HepG2 (cell line): ENCODE measurements around the gene CDKN2AIP. TPM values are rescaled to one million over a fixed set of nuclear protein-coding genes. Genes with fewer than 3 reads are reported as not detected.

Experiments
- CBFB ChIP-seq: sonication (generic); formaldehyde crosslinking; IDR thresholded peaks from 2 replicates; pipeline ENCODE4 v1.4.0; 2020; ENCODE audit warnings: missing genetic modification reagents
- CCAR2 ChIP-seq: fragments of 200-400 bp; formaldehyde crosslinking; optimal IDR thresholded peaks from 2 replicates; pipeline ENCODE3; 2018; ENCODE audit warnings: low read depth, mild to moderate bottlenecking, low read length, moderate library complexity
- MXI1 ChIP-seq: IDR thresholded peaks from 3 replicates; pipeline ENCODE4 v1.6.1; 2012; ENCODE audit warnings: low read depth, low read length, inconsistent platforms, borderline replicate concordance
- NCOA2 ChIP-seq: sonication (generic); formaldehyde crosslinking; IDR thresholded peaks from 2 replicates; pipeline ENCODE4 v1.8.0; 2022; ENCODE audit warnings: inconsistent platforms
- SMAD3 ChIP-seq: sonication (generic); formaldehyde crosslinking; IDR thresholded peaks from 2 replicates; pipeline ENCODE4 v1.4.0; 2020; ENCODE audit warnings: missing genetic modification reagents
- SMYD3 ChIP-seq: sonication (generic); formaldehyde crosslinking; IDR thresholded peaks from 2 replicates; pipeline ENCODE4 v1.8.1; 2023; ENCODE audit warnings: mild to moderate bottlenecking, missing genetic modification reagents
- U2AF1 ChIP-seq: fragments of 200-400 bp; formaldehyde crosslinking; optimal IDR thresholded peaks from 2 replicates; pipeline ENCODE3; 2017; ENCODE audit warnings: mild to moderate bottlenecking, low read depth, low read length
- ZBTB1 ChIP-seq: sonication (generic); formaldehyde crosslinking; IDR thresholded peaks from 2 replicates; pipeline ENCODE4 v1.4.0; 2020; ENCODE audit warnings: missing genetic modification reagents, borderline replicate concordance
- ZNF263 ChIP-seq: sonication (generic); formaldehyde crosslinking; IDR thresholded peaks from 2 replicates; pipeline ENCODE4 v1.4.0; 2020; ENCODE audit warnings: missing genetic modification reagents
- ZNF331 ChIP-seq: sonication (generic); formaldehyde crosslinking; IDR thresholded peaks from 2 replicates; pipeline ENCODE4 v1.4.0; 2020; ENCODE audit warnings: missing genetic modification reagents
- ZNF589 ChIP-seq: sonication (generic); formaldehyde crosslinking; conservative IDR thresholded peaks from 2 replicates; pipeline ENCODE4 v1.8.0; 2022; ENCODE audit warnings: mild to moderate bottlenecking, moderate library complexity, missing genetic modification reagents
- ZNF773 ChIP-seq: sonication (generic); formaldehyde crosslinking; IDR thresholded peaks from 2 replicates; pipeline ENCODE4 v1.4.0; 2020; ENCODE audit warnings: missing genetic modification reagents, borderline replicate concordance
- ZNF891 ChIP-seq: sonication (generic); formaldehyde crosslinking; IDR thresholded peaks from 2 replicates; pipeline ENCODE4 v1.5.0; 2020; ENCODE audit warnings: mild to moderate bottlenecking, missing genetic modification reagents
- polyA plus RNA-seq, 8 experiments: library from polyadenylated mRNA; depleted of rRNA in 3 of 8; stranded (reverse) in 7 of 8; unstranded in 1 of 8; fragments of >200 nt; fragmentation: Illumina TruSeq in 4 of 8; extraction: Trizol in 4 of 8; gene quantifications; 2 replicates each; pipeline versions ENCODE4 v1.2.1 to v1.2.3, GENCODE V29; 2011 to 2016; ENCODE audit warnings: low read depth in 4 of 8, missing spikeins in 1 of 8, mixed read lengths in 1 of 8; ENCODE audit not compliant: insufficient read depth in 1 of 8
- total RNA-seq, 5 experiments: library from RNA; depleted of rRNA; stranded (reverse); fragments of >200 nt; fragmentation: Illumina TruSeq; extraction: Trizol; gene quantifications; 2 replicates each; pipeline ENCODE4 v1.2.3, GENCODE V29; 2016; ENCODE audit warnings: low read depth in 1 of 5
- TF ChIP-seq, protein P1 (sequence below): sonication (generic); formaldehyde crosslinking; IDR thresholded peaks from 2 replicates; pipeline ENCODE4 v1.4.0; 2020; ENCODE audit warnings: missing genetic modification reagents, borderline replicate concordance
- TF ChIP-seq, protein P2 (sequence below): sonication (generic); formaldehyde crosslinking; IDR thresholded peaks from 2 replicates; pipeline ENCODE4 v1.8.0; 2023; ENCODE audit warnings: mild to moderate bottlenecking, missing genetic modification reagents
- TF ChIP-seq, protein P3 (sequence below): sonication (generic); formaldehyde crosslinking; IDR thresholded peaks from 2 replicates; pipeline ENCODE4 v1.5.1; 2020; ENCODE audit warnings: mild to moderate bottlenecking, missing genetic modification reagents, borderline replicate concordance
- TF ChIP-seq, protein P4 (sequence below): sonication (generic); formaldehyde crosslinking; conservative IDR thresholded peaks from 2 replicates; pipeline ENCODE4 v1.8.1; 2023; ENCODE audit warnings: missing genetic modification reagents
- TF ChIP-seq, protein P5 (sequence below): IDR thresholded peaks from 2 replicates; pipeline ENCODE4 v1.6.1; 2012; ENCODE audit warnings: low read depth, low read length, improper control_type of control experiment

The CDKN2AIP gene
- total and polyA plus RNA-seq, 2 of the 13 experiments (the other 11 are each of a cell fraction or from before 2014, with no cell fraction given): 17.0 to 18.7 TPM

DNA sequence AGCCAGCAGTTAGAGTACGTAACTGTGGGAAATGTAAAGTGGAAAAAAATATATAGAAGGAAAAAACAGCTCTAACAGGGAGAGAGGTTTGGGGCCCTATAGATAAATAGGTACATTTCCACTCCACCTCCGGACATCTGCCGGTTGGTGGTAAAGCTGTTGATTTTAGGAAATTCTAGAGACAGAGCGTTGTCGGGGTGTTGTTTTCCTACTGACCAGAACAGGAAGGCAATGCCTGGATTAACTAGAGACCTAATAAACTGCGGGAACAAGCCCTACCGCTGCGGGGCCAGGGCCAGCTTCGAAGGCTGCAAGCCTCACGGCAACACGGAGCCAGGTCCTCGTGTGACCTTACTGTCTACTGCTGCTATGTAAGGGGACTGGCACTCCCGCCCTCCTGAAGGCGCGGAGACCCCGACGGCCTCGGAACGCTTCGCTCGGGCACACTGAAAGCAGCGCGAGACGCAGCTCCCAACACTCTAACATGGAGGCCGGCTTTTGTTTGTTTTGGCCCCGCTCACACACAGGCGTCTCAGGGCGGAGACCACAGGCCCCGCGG is 702 bp upstream of the CDKN2AIP start (continued):
- TF ChIP-seq, protein P1, sequence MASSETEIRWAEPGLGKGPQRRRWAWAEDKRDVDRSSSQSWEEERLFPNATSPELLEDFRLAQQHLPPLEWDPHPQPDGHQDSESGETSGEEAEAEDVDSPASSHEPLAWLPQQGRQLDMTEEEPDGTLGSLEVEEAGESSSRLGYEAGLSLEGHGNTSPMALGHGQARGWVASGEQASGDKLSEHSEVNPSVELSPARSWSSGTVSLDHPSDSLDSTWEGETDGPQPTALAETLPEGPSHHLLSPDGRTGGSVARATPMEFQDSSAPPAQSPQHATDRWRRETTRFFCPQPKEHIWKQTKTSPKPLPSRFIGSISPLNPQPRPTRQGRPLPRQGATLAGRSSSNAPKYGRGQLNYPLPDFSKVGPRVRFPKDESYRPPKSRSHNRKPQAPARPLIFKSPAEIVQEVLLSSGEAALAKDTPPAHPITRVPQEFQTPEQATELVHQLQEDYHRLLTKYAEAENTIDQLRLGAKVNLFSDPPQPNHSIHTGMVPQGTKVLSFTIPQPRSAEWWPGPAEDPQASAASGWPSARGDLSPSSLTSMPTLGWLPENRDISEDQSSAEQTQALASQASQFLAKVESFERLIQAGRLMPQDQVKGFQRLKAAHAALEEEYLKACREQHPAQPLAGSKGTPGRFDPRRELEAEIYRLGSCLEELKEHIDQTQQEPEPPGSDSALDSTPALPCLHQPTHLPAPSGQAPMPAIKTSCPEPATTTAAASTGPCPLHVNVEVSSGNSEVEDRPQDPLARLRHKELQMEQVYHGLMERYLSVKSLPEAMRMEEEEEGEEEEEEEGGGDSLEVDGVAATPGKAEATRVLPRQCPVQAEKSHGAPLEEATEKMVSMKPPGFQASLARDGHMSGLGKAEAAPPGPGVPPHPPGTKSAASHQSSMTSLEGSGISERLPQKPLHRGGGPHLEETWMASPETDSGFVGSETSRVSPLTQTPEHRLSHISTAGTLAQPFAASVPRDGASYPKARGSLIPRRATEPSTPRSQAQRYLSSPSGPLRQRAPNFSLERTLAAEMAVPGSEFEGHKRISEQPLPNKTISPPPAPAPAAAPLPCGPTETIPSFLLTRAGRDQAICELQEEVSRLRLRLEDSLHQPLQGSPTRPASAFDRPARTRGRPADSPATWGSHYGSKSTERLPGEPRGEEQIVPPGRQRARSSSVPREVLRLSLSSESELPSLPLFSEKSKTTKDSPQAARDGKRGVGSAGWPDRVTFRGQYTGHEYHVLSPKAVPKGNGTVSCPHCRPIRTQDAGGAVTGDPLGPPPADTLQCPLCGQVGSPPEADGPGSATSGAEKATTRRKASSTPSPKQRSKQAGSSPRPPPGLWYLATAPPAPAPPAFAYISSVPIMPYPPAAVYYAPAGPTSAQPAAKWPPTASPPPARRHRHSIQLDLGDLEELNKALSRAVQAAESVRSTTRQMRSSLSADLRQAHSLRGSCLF (CRISPR knock-in tag): 0 out of 2 replicates have a peak, but pooled peaks have one; percentile 56
- TF ChIP-seq CBFB (CRISPR knock-in tag) (no peak; the same call in 1 of the 2 replicates), CCAR2 (peak; percentile 15), ZNF891 (peak; percentile 86), ZNF589 (CRISPR knock-in tag) (no peak), SMYD3 (CRISPR knock-in tag) (0 out of 2 replicates have a peak, but pooled peaks have one; percentile 18), ZNF773 (peak; percentile 72; the same call in 1 of the 2 replicates), MXI1 (peak; percentile 30; the same call in 1 of the 3 replicates), ZNF331 (CRISPR knock-in tag) (peak; percentile 46), SMAD3 (CRISPR knock-in tag) (peak; percentile 56; the same call in 1 of the 2 replicates), ZBTB1 (CRISPR knock-in tag) (peak; percentile 60; the same call in 1 of the 2 replicates), U2AF1 (no peak), NCOA2 (peak; percentile 71), ZNF263 (CRISPR knock-in tag) (peak; percentile 62)
- TF ChIP-seq, protein P2, sequence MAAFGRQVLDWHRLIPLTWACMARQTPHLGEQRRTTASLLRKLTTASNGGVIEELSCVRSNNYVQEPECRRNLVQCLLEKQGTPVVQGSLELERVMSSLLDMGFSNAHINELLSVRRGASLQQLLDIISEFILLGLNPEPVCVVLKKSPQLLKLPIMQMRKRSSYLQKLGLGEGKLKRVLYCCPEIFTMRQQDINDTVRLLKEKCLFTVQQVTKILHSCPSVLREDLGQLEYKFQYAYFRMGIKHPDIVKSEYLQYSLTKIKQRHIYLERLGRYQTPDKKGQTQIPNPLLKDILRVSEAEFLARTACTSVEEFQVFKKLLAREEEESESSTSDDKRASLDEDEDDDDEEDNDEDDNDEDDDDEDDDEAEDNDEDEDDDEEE: peak; percentile 36; the same call in 1 of the 2 replicates
- TF ChIP-seq, protein P3, sequence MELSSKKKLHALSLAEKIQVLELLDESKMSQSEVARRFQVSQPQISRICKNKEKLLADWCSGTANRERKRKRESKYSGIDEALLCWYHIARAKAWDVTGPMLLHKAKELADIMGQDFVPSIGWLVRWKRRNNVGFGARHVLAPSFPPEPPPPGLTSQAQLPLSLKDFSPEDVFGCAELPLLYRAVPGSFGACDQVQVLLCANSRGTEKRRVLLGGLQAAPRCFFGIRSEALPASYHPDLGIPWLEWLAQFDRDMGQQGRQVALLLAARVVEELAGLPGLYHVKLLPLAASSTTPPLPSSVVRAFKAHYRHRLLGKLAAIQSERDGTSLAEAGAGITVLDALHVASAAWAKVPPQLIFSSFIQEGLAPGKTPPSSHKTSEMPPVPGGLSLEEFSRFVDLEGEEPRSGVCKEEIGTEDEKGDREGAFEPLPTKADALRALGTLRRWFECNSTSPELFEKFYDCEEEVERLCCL: no peak
- TF ChIP-seq, protein P4, sequence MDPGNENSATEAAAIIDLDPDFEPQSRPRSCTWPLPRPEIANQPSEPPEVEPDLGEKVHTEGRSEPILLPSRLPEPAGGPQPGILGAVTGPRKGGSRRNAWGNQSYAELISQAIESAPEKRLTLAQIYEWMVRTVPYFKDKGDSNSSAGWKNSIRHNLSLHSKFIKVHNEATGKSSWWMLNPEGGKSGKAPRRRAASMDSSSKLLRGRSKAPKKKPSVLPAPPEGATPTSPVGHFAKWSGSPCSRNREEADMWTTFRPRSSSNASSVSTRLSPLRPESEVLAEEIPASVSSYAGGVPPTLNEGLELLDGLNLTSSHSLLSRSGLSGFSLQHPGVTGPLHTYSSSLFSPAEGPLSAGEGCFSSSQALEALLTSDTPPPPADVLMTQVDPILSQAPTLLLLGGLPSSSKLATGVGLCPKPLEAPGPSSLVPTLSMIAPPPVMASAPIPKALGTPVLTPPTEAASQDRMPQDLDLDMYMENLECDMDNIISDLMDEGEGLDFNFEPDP (CRISPR knock-in tag): 0 out of 2 replicates have a peak, but pooled peaks have one; percentile 73
- TF ChIP-seq, protein P5, sequence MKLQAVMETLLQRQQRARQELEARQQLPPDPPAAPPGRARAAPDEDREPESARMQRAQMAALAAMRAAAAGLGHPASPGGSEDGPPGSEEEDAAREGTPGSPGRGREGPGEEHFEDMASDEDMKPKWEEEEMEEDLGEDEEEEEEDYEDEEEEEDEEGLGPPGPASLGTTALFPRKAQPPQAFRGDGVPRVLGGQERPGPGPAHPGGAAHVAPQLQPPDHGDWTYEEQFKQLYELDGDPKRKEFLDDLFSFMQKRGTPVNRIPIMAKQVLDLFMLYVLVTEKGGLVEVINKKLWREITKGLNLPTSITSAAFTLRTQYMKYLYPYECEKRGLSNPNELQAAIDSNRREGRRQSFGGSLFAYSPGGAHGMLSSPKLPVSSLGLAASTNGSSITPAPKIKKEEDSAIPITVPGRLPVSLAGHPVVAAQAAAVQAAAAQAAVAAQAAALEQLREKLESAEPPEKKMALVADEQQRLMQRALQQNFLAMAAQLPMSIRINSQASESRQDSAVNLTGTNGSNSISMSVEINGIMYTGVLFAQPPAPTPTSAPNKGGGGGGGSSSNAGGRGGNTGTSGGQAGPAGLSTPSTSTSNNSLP: no peak
